Transverse colon (tissue), 4 donors: ENCODE results near the gene RPGRIP1L.

ENCODE experiments used
- CTCF ChIP-seq, 5 experiments: fragments of 200-600 bp in 3 of 5; fragments of 450-650 bp in 2 of 5; sonication (generic) in 3 of 5; IDR thresholded peaks; 1 replicate in 2 of 5; 2 replicates in 3 of 5; pipeline ENCODE4 v1.5.1; 2016 to 2017; ENCODE audit warnings: antibody characterized with exemption in 5 of 5, inconsistent platforms in 3 of 5, mild to moderate bottlenecking in 2 of 5, moderate library complexity in 1 of 5
- POLR2AphosphoS5 ChIP-seq, 3 donors: sonication (generic); formaldehyde crosslinking; IDR thresholded peaks; one replicate each; pipeline ENCODE4 v1.6.1; 2016; ENCODE audit warnings: antibody characterized with exemption in 3 of 3

- no peak for TF ChIP-seq CTCF (IDR thresholded peaks at IDR 0.05)
- TF ChIP-seq POLR2AphosphoS5 (IDR thresholded peaks at IDR 0.05): no peak
Measured at GRCh38 chr16:53664724-53665345, 38.8 kb downstream of the RPGRIP1L start.
